CD4-positive, alpha-beta T cell treated with Interleukin-6 at 100 ng/mL for 8 hours (primary cell): ENCODE results near the gene HTRA3.

Experiments
- DNase-seq: peaks from one replicate; pipeline ENCODE4 v3.0.0-alpha.2; 2020; ENCODE audit warnings: mixed read lengths, low spot score

Gene HTRA3

GRCh38 chr4:8308856-8309771, 39.6 kb downstream of the HTRA3 start:
- no peak for DNase-seq

GRCh38 chr4:8310306-8310705, 40.8 kb downstream of the HTRA3 start:
- no peak for DNase-seq

DNA sequence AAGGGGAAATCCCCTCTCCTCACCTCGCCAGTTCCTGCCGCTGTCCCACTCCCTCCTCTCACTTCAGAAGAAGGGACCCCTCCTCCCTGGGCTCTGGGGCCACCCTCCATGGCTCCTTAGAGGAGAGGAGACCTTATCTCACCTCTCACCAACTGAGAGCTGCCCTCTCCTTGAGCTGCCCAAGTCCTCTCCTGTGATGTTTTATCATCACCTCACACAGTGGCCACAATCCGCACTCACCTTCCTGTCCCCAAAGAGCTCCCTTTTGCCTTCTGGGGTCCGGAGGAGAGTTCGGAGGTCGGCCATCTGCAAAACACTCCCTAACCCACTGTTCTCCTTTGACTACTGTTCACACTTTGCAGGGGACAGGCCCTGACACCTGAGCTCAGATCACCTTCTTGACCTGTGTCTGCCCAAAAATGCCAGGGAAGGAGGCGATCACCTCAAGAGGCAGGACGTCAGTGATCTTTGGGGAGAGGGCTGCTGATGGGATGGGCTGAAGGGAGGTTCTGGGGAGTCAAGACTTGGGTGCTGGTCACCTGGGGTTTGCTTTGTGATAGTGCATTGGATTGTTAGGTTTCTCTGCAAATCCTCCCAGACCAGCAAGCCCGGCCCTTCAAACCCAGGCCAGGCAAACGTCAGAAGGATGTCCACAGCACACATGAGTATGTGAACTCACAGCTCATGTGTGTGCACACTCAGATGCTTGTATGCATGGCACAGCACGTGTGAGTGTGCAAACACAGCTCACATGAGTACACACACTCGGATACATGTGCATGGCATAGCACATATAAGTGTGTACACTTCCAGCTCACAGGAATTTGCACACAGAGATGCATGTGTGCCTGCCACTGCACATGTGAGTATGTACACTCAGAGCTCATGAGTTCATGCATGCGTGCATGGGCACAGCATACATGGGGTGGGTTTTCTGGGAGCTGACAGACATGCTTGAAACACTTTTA, 41.8 kb downstream of the HTRA3 start:
- no peak for DNase-seq

DNA sequence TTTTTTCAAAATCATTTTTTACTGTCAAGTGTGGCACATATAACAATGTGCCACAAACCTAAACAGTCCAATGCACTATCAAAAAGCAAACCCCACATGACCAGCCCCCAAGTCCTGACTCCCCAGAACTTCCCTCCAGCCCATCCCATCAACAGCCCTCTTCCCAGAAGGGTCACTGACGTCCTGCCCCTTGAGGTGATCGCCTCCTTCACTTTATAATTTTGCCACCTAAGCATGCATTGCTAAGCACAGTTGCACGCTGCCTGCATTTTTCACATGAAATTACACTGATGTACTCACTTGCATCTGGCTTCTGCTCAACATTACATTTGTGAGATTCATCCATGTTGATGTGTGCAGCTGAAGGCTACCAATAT, 42.5 kb downstream of the HTRA3 start:
- no peak for DNase-seq

DNA sequence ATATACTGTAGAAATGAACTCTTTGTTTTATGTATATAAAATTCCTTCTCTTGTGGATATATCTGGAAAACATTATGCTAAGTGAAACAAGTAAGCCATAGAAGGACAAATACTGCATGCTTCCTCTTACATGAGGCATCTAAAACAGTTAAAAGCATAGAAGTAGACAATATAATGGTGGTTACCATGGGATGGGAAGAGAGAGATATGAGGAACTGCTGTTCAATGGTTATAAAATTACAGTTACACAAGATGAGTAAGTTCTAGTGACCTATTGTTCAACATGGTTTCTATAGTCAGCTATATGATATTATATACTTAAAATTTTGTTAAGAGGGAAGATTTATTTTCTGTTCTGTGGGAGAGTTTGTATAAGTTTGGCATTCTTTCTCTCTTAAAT, 43.4 kb downstream of the HTRA3 start:
- DNase-seq: no peak

DNA sequence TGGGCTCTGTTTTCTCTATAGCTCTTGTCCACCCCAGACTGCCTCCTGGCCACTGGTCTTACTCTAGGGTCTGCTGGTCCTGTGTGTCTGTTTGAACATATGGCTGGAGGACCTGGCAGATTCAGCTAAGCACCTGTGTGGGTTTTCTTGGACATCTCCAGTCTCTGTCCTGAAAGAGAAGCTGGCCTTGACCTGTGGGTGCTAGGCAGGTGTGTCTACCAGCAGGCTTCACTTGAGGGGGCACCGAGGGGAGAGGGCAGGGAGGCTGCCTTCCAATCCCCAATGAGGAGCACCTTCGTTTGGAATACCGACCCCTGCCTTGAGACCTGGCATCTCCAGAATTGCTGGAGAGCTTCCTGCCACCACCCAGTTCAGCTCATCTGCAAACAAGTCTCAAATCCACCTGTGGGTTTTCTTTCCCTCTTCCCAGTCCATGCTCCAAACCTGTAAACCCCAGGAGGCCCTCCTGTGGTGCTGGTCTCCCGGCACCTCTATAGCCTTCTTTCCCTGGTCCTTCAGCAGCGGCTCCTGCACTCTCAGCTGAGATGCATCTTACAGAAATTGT, 45.2 kb downstream of the HTRA3 start:
- DNase-seq: no peak

DNA sequence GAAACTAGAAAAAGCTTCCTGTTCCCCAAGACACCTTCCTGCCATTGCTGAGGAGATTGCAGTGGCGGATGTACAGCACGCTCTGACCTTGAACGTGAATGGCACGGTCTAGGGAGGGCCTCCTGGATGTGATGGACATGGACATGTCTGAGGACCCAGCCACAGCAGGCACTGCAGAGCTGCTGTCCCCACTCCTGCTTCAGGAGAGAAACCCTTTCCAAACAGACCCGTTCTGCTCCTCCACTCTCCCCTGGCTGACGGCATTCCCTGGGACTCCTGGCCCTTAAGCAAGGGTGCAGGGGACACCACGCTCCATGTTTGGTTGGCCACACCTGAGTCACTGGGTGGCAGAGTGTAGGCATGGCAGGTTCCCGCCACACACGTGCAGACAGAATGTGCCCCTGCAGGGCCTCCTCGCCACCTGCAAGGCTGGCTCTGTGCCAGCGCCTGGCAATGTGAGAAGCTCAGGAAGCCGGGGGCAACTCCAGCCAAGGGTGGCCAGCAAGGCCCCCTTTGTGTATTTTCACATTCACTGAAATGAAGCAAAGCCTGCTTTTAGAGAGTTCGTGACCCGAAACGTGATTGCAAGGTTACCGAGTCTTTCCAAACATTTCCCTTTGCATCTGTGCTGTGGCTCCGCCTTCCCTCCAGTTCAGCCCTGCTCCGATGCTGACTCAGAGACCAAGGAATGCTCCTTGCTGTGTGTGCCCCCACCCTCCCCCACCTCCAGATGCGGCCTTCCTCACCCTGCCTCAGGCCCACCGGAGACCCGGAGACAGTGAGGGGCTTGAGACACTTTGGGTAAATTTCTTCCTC, 46.1 kb downstream of the HTRA3 start:
- no peak for DNase-seq

- DNase-seq: no peak
Observed at GRCh38 chr4:8316251-8316771, 46.8 kb downstream of the HTRA3 start.

- DNase-seq: no peak
Observed at GRCh38 chr4:8316911-8317351, 47.4 kb downstream of the HTRA3 start.

GRCh38 chr4:8317474-8317873, 47.9 kb downstream of the HTRA3 start:
- no peak for DNase-seq

GRCh38 chr4:8318509-8318908, 49.0 kb downstream of the HTRA3 start:
- no peak for DNase-seq

- no peak for DNase-seq
Observed at GRCh38 chr4:8319061-8319460, 49.5 kb downstream of the HTRA3 start.

DNA sequence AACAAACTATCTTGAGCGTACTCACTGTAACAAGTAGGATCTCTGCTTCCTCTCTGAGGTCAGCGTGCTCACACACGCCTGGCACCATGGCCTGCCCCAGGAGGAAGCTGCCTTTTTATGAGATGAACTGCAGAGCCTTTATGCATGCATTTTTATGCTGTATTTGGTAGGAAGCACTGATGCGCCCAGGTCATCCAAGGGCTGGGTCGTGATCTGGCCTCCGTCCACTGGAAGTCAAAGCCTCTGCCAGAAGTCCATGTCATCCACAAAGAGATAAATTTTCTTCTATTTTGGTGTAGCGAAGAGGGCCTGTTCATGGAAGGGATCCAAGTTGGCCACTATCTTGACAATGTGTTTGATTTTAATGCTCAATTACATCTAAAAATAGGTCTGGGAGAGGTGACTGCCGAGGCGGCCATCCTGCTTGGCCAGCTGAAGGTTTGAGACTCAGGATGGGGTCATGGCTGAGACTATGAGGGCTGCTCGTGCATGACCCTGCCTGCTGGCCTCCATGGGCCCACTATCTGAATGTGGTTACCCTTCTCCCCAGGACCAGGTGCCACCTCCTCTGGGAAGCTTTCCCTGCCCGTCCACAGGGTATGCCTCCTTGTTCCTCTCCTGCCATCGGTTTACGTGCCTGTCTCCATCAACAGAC, 50.3 kb downstream of the HTRA3 start:
- no peak for DNase-seq

DNA sequence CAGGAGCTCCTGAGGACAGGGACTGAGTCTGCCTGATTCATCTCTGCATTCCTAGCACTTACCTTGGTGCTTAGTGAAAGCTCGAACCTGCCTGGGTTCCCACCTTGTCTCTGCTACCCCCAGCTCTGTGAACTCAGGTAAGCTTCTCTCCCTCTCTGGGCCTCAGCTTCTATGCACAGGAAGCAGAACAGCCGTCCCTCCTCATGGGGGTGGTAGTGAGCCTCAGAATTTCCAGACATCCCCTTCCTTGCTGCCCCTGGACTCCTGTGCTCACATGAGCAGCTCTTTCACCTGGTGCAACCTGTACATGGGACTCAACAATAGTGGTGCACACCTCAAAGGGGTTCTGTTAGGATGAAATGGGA, 50.8 kb downstream of the HTRA3 start:
- no peak for DNase-seq

DNA sequence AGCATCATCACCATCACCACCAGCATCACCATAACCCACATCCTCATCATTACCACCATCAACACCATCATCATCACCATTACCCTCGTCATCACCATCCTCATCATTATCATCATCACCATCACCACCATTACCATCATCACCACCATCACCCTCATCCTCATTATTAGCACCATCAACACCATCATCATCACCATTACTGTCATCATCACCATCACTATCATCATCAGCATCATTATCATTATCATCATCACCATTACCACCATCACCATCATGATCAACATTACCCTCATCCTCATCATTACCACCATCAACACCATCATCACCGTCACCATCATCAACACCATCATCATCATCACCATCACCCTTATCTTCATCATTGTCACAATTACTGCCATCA, 51.7 kb downstream of the HTRA3 start:
- DNase-seq: no peak

DNA sequence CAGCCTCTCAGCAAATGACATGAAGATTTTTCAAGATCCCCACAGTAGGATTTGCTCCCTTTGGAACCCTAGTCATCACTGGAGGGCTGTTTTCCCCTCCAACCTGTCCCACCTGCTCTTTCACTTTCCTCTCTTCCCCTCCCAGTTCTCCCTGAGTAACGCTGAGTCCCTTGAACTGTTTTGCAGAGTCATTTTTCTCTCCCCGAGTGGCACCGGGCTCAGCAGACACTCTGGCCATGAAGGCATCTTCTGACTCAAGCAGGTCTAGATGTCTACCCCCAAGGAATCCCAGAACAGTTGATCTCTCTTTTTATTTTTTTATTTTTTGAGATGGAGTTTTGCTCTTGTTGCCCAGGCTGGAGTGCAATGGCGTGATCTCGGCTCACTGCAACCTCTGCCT, 52.2 kb downstream of the HTRA3 start:
- DNase-seq: no peak

GRCh38 chr4:8322794-8323704, 53.5 kb downstream of the HTRA3 start:
- DNase-seq: no peak

GRCh38 chr4:8323947-8324555, 54.5 kb downstream of the HTRA3 start:
- no peak for DNase-seq

DNA sequence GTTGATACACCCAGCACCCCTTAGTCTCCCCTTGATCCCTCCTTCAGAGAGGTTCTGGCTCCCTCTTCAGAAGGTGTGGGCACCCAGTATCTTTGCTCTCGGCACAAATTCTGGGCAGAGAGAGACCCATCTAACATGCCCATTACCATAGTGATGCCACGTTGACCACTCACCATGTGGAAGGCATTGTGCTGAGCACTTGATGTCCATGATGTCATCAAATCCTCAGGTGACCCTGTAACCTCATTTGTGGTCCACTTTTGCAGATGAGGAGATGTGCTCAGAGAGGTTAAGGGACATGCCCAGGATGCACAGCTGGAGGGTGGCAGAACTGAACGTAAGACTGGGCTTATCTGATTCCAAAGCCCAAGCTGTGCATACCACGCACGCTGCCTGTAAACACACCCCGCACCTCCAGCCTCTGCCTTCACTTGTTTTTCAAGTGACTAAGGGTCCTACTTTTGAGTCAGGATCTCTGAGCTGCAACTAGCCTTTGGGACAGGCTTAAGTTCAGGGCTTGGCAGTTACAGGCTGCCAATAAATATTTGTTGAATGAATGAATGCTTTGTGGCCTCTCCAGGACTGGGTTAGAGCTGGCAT, 55.2 kb downstream of the HTRA3 start:
- DNase-seq: no peak
